Skeletal muscle cell (primary cell): ENCODE results near the gene GALNT5.
A peak's percentile ranks its signal among the peaks of the same experiment; 100 is the strongest.
"Not testable (repeated sequence)": the region's sequence is repeated elsewhere in the genome, so short reads cannot be mapped to it uniquely, and the experiment has no call there.

Source experiments
- DNase-seq: peaks from one replicate; pipeline ENCODE4 v3.0.0-alpha.2; 2010; ENCODE audit warnings: low read depth
- H3K4me3 ChIP-seq: 2 replicates; pipeline ENCODE4 v1.5.1; 2011; ENCODE audit warnings: low read depth, mild to moderate bottlenecking, control low read depth, low read length, moderate library complexity

The GALNT5 gene

DNA sequence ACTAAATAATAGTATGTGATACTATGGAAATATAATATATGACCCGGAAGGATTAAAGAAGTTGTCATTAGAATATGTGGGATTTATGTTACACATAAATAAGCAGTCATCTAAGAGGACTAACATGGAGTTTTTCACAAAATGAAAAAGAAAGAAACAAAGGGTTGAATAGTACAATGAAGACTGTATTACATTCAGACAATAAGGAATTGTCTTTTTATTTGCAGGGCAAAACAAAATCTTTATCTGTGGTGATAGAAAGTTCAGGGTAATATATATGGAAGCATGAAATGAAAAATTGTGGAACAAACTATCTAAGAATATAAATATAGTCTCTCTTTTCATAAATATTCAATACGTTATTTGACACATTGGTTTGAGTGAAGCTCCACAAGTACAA, 62.3 kb downstream of the GALNT5 start:
- H3K4me3 ChIP-seq, result no peak overlapping the region
- no peak for DNase-seq

- DNase-seq, result no peak
- no peak overlapping the region for H3K4me3 ChIP-seq
Observed at GRCh38 chr2:157320409-157320808, 62.9 kb downstream of the GALNT5 start.

- H3K4me3 ChIP-seq, result no peak overlapping the region
- DNase-seq, result no peak
Observed at GRCh38 chr2:157321466-157321865, 64.0 kb downstream of the GALNT5 start.

DNA sequence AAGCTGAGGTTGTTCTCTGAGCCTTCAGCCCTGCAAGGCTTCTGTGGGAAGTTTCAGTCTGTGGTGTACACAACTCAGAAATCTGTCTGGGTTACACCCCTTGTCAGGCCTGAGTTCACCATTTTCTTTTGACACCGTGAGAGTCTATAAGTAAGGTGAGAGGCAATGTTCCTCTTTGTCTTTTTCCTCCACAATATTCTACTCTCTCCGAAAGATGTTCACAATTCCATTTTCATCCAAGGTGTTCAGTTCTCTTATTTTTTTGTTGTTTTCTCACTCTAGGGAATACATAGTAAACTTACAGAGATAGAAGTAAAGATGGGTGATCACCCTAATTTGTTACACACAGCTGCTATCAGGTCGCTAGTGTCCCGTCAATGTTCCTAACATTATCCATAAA, 64.9 kb downstream of the GALNT5 start:
- H3K4me3 ChIP-seq, result no peak overlapping the region
- DNase-seq, result no peak

DNA sequence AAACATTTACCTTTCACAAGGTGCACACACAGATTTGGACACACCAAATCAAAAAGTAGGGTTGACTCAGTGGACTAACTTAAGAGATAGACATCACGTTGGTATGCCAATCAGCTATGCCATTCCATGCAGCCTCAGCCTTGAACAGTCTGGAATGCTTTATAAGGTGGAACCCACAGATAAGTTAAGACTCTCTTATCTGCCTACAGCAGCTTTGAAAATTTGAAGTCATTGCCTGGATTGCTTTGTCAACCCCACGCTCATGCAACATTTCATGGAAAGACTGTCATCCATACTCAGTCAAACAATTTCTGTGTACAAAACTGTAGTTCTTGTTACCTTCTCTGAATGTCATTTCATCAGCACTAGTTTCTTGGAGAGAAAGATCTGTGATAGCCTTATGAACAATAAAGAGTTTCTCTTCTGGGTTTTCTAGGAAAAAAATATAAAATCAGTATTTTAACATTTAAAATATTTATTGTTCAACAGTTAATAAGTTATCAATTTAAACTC, 66.9 kb downstream of the GALNT5 start:
- H3K4me3 ChIP-seq, result no peak overlapping the region
- DNase-seq, result no peak

GRCh38 chr2:157325786-157326185, 68.3 kb downstream of the GALNT5 start, which contains the start of gene ERMN:
Gene ERMN, minus strand, starts transcription at chr2:157325824. Its CDS starts 182 bp downstream, at chr2:157325642.
- no peak within 1 kb of the TSS for H3K4me3 ChIP-seq
- DNase-seq, result no peak

GRCh38 chr2:157326698-157327097, 69.2 kb downstream of the GALNT5 start:
- DNase-seq, result no peak
- H3K4me3 ChIP-seq, result no peak overlapping the region

DNA sequence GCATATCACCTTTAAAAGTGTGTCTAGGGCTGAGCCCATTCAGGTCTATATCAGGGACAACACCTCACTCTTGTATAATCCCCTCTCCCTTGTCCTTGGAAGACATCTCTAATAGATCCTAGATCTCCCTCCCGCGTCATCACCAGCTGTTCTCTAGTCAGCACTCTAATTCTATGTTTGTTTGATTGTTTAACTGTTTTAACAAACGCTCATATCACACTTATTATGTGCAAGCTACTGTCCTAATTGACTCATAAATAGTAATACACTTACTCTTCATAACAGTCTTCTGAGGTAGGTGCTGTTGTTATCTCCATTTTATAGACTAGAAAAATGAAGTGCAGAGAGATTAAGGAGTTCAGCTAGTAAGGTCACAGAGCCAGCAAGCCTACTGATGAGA, 69.7 kb downstream of the GALNT5 start:
- DNase-seq, result no peak
- H3K4me3 ChIP-seq, result no peak overlapping the region

DNA sequence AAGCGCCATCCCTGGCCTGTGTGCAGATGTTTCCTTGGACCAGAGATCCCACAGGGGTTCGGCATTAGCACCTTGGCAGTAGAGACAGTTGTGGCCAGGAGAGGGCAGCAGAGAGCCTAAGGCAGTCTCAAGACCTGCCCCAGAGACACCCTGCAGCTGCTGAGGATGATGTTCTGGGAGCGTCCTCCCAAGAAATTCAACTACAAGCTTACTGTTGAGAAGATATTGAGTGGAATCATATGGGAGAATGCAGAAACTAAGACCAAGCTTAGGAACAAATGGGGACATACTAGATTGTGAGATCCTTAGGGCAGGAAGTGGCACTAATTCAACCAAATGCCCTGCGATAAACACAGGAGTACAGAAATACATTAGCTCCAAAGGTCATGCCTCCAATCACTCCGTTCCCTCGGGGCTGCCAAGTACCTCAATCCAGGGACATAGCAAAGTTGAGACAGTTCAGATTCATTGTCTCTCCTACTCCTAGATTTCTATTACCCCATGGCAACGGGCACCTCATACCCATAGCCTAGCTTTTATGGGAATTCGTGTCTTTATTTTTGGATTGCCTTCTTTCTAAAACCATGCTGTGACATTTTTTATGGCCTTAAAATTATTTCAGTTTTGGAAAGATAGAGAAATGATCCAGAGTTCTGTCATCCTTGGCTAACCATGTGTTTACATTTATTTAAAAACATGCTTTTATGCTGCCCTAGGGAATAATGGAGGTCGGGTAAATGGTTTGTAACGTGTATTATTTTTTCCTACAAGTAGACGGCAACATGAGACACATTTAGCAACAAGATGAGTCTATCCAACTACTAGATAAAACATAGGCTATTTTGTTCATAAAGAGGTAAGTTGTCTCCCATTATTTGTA, 70.4 kb downstream of the GALNT5 start:
- no peak overlapping the region for H3K4me3 ChIP-seq
- peak; percentile 18 for DNase-seq

- DNase-seq, result no peak
- no peak overlapping the region for H3K4me3 ChIP-seq
Observed at GRCh38 chr2:157329524-157329923, 72.0 kb downstream of the GALNT5 start.

- no peak overlapping the region for H3K4me3 ChIP-seq
- DNase-seq, result no peak
Observed at GRCh38 chr2:157333304-157334047, 76.0 kb downstream of the GALNT5 start.

DNA sequence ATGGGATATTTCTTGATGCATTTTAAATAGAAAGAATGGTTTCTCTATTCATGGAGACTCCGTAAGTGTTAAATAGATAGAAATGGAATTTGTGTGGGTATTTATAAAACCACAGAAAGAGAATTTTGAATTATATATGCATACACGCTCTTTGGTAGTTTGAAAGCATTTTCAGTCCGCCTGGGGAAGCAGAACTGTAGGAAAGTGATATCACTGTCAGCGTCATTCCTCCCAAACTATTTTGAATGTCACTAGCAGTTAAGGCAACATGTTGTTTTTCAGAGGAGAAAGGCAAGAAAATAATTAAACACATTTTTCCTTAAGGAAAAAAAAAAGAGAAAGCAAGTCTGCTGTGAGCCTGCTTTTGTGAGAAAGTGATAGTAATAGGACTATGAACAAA, 76.8 kb downstream of the GALNT5 start:
- no peak overlapping the region for H3K4me3 ChIP-seq
- no peak for DNase-seq

DNA sequence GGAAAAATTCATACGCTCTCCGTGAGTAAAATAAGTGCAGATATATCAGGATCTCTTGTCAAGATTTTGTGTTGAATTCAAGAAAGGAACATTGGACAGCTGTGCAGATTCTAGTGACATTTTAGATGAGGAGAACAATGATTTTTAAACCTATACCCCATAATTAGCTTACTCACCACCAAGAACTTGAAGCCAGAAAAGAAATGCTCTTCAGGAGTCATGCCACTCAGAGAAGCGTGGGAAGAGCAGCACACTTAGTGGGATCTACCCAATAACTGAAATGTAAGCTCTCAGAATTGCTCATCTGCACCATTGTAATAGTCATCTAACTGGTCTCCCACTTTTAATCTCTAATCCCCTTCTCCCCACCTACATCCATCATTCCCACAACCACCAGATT, 77.3 kb downstream of the GALNT5 start:
- no peak for DNase-seq
- no peak overlapping the region for H3K4me3 ChIP-seq

DNA sequence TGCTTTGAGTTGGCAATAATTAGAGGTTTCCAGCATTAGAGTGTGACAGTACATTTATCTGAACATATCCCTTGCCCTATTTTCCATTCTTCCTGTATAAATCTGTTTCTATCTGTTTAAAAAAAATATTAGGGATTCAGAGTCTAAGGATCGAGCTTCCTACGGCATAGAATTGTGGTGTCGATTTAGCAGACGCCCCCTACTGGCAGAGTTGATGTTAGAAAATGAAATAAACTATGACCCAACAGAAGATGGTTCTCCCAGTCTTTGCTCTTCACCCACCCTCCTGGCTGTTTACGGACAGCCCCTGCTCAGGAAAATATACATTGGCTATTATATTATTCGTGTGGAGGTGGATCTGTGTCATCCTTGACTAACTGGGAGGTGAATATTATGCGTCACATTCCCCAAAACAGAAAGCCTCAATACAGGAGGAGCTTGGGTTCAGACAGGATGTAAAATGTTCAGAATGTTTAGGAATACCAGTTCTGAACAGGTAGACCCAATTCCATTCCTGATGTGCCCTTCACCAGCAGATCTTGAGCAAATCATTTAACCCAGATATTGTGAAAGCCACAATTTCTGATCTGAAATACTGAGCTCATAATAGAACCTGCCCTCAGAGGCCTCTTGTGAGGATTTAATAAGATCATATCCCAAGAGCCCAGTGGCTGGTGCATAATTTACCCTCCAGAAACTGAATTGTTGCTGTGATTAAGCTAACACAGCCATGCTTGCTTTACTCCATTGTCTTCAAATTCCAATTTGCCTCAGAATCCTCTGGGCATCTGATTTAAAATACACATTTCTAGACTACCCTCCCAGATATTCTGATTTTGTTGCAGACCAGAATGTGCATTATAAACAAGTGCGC, 78.9 kb downstream of the GALNT5 start:
- H3K4me3 ChIP-seq, result no peak overlapping the region
- no peak for DNase-seq

GRCh38 chr2:157337978-157338377, 80.5 kb downstream of the GALNT5 start:
- H3K4me3 ChIP-seq, result no peak overlapping the region
- DNase-seq, result no peak

- no peak for DNase-seq
- no peak overlapping the region for H3K4me3 ChIP-seq
Observed at GRCh38 chr2:157339965-157340655, 82.6 kb downstream of the GALNT5 start.

DNA sequence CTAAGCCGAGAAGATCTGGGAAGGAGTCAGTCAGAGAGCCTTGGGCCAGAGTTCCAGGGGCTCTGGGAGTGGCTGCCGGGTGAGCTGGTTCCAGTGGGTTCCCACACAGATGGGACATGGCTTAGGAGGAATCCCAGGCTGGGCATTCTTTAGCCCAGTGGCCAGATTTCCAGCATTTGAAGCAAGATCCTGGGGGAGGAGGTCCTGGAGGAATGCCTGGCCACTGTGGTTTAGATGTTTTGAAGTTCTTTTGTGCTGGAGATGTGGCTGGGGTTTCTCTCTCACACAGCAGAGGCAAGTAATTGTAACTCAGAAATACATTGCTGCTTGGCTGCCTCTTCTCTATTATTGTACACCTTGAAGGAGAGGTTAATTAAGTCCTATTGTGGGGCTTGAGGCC, 83.9 kb downstream of the GALNT5 start:
- not testable (repeated sequence) for DNase-seq, H3K4me3 ChIP-seq

DNA sequence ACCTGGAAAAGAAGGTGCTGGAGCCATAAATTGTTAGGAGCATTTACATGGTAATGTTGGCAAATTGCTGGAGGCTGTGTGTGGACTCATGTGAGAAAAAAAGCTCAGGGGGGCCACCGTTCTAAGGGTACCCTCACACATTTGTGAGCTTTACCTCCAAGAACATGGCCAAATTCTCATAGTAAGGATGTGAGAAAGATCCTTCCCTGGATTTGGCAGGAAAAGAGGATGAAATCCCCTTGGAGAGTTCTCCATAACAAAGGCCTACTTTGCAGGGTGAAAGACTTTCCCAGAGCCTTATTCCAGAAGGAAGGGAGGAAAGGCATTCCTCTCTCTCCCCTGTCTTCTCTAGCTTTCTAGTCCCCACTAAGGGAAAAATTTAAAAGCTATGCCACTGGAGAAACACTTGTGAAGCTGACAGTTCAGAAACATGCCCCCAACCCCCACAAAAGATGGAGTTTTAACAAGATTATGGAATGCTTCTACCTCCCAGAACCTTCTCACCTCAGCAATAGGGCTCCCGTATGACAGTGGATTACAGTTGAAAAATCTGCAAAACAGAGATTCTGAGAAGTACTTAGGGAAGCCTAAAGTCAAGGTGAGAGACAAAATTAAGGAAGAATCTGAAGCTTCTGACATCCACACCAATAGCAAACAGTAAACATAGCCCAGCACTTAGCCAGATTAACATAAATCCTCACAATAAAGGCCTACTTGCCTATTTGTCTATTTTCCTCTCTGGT, 88.3 kb downstream of the GALNT5 start:
- H3K4me3 ChIP-seq, result no peak overlapping the region
- no peak for DNase-seq
